HepG2 (cell line): ENCODE results near the gene HDDC2.

Source experiments
- DNMT3B ChIP-seq: conservative IDR thresholded peaks from 2 replicates; pipeline ENCODE4 v1.6.1; 2016; ENCODE audit warnings: missing biosample characterization, control low read depth
- KLF11 ChIP-seq: IDR thresholded peaks from 2 replicates; pipeline ENCODE4 v1.6.1; 2016; ENCODE audit warnings: missing compliant biosample characterization
- NBN ChIP-seq: fragments of 450-650 bp; conservative IDR thresholded peaks from 2 replicates; pipeline ENCODE4 v1.6.1; 2017
- NCOA2 ChIP-seq: sonication (generic); formaldehyde crosslinking; IDR thresholded peaks from 2 replicates; pipeline ENCODE4 v1.8.0; 2022; ENCODE audit warnings: inconsistent platforms
- POLR2A ChIP-seq, 2 experiments: IDR thresholded peaks; 2 replicates each; pipeline ENCODE4 v1.6.1; 2011; ENCODE audit warnings: low read depth in 2 of 2, low read length in 2 of 2, mild to moderate bottlenecking in 1 of 2, moderate library complexity in 1 of 2; ENCODE audit not compliant: insufficient read depth in 1 of 2
- PRDM10 ChIP-seq: sonication (generic); formaldehyde crosslinking; IDR thresholded peaks from 2 replicates; pipeline ENCODE4 v1.4.0; 2020; ENCODE audit warnings: low read depth, missing genetic modification reagents
- SAFB2 ChIP-seq: sonication (generic); formaldehyde crosslinking; IDR thresholded peaks from 2 replicates; pipeline ENCODE4 v1.5.1; 2020; ENCODE audit warnings: missing genetic modification reagents, low read depth, mild to moderate bottlenecking, borderline replicate concordance
- ZNF460 ChIP-seq: sonication (generic); formaldehyde crosslinking; IDR thresholded peaks from 2 replicates; pipeline ENCODE4 v1.5.1; 2020; ENCODE audit warnings: missing genetic modification reagents, mild to moderate bottlenecking, borderline replicate concordance
- TF ChIP-seq, protein P1 (sequence below): sonication (generic); formaldehyde crosslinking; IDR thresholded peaks from 2 replicates; pipeline ENCODE4 v1.8.1; 2022; ENCODE audit warnings: low read depth, mild to moderate bottlenecking, missing genetic modification reagents
- TF ChIP-seq, protein P2 (sequence below): sonication (generic); formaldehyde crosslinking; IDR thresholded peaks from 2 replicates; pipeline ENCODE4 v1.5.0; 2020; ENCODE audit warnings: mild to moderate bottlenecking, missing genetic modification reagents, moderate library complexity
- TF ChIP-seq, protein P3 (sequence below): IDR thresholded peaks from 2 replicates; pipeline ENCODE4 v1.6.1; 2016; ENCODE audit warnings: low read depth, missing genetic modification reagents, missing compliant biosample characterization
- TF ChIP-seq, protein P4 (sequence below), 2 experiments: IDR thresholded peaks; 2 replicates each; pipeline ENCODE4 v1.6.1; 2011 to 2012; ENCODE audit warnings: low read length in 2 of 2, borderline replicate concordance in 1 of 2, low read depth in 1 of 2, mild to moderate bottlenecking in 1 of 2, moderate library complexity in 1 of 2

DNA sequence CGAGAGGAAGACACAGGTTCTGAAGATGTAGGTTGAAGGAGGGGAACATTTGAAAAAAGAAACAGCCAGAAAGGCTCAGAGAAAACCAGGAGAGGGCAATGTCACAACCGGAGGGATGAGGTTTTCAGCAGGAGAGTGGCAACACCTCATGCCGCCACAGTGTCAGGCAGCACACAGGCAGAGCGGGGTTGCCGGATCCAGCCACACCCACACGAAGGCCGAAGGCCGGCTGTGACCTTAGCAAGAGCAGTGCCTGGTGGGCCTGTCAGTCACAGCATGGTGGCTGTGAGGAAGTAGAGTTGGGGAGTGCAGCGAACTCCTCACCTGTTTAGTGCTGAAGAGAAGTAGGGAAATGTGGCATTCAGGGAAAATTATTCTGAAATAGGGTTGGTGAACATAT lies 14.0 kb downstream of the HDDC2 start:
- TF ChIP-seq, protein P1, sequence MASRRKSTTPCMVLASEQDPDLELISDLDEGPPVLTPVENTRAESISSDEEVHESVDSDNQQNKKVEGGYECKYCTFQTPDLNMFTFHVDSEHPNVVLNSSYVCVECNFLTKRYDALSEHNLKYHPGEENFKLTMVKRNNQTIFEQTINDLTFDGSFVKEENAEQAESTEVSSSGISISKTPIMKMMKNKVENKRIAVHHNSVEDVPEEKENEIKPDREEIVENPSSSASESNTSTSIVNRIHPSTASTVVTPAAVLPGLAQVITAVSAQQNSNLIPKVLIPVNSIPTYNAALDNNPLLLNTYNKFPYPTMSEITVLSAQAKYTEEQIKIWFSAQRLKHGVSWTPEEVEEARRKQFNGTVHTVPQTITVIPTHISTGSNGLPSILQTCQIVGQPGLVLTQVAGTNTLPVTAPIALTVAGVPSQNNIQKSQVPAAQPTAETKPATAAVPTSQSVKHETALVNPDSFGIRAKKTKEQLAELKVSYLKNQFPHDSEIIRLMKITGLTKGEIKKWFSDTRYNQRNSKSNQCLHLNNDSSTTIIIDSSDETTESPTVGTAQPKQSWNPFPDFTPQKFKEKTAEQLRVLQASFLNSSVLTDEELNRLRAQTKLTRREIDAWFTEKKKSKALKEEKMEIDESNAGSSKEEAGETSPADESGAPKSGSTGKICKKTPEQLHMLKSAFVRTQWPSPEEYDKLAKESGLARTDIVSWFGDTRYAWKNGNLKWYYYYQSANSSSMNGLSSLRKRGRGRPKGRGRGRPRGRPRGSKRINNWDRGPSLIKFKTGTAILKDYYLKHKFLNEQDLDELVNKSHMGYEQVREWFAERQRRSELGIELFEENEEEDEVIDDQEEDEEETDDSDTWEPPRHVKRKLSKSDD = no peak
- TF ChIP-seq NBN (no peak), ZNF460 (no peak), PRDM10 (CRISPR knock-in tag) (no peak), DNMT3B (no peak), NCOA2 (CRISPR knock-in tag) (no peak), POLR2A (IDR thresholded peaks at IDR 0.05; ENCODE audit: insufficient read depth in 1 of 2, low read depth in 2 of 2, low read length in 2 of 2) (no peak), SAFB2 (no peak), KLF11 (CRISPR knock-in tag) (no peak)
- TF ChIP-seq, protein P2, sequence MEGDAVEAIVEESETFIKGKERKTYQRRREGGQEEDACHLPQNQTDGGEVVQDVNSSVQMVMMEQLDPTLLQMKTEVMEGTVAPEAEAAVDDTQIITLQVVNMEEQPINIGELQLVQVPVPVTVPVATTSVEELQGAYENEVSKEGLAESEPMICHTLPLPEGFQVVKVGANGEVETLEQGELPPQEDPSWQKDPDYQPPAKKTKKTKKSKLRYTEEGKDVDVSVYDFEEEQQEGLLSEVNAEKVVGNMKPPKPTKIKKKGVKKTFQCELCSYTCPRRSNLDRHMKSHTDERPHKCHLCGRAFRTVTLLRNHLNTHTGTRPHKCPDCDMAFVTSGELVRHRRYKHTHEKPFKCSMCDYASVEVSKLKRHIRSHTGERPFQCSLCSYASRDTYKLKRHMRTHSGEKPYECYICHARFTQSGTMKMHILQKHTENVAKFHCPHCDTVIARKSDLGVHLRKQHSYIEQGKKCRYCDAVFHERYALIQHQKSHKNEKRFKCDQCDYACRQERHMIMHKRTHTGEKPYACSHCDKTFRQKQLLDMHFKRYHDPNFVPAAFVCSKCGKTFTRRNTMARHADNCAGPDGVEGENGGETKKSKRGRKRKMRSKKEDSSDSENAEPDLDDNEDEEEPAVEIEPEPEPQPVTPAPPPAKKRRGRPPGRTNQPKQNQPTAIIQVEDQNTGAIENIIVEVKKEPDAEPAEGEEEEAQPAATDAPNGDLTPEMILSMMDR = no peak
- TF ChIP-seq, protein P3, sequence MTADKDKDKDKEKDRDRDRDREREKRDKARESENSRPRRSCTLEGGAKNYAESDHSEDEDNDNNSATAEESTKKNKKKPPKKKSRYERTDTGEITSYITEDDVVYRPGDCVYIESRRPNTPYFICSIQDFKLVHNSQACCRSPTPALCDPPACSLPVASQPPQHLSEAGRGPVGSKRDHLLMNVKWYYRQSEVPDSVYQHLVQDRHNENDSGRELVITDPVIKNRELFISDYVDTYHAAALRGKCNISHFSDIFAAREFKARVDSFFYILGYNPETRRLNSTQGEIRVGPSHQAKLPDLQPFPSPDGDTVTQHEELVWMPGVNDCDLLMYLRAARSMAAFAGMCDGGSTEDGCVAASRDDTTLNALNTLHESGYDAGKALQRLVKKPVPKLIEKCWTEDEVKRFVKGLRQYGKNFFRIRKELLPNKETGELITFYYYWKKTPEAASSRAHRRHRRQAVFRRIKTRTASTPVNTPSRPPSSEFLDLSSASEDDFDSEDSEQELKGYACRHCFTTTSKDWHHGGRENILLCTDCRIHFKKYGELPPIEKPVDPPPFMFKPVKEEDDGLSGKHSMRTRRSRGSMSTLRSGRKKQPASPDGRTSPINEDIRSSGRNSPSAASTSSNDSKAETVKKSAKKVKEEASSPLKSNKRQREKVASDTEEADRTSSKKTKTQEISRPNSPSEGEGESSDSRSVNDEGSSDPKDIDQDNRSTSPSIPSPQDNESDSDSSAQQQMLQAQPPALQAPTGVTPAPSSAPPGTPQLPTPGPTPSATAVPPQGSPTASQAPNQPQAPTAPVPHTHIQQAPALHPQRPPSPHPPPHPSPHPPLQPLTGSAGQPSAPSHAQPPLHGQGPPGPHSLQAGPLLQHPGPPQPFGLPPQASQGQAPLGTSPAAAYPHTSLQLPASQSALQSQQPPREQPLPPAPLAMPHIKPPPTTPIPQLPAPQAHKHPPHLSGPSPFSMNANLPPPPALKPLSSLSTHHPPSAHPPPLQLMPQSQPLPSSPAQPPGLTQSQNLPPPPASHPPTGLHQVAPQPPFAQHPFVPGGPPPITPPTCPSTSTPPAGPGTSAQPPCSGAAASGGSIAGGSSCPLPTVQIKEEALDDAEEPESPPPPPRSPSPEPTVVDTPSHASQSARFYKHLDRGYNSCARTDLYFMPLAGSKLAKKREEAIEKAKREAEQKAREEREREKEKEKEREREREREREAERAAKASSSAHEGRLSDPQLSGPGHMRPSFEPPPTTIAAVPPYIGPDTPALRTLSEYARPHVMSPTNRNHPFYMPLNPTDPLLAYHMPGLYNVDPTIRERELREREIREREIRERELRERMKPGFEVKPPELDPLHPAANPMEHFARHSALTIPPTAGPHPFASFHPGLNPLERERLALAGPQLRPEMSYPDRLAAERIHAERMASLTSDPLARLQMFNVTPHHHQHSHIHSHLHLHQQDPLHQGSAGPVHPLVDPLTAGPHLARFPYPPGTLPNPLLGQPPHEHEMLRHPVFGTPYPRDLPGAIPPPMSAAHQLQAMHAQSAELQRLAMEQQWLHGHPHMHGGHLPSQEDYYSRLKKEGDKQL (CRISPR knock-in tag) = no peak
- TF ChIP-seq, protein P4, sequence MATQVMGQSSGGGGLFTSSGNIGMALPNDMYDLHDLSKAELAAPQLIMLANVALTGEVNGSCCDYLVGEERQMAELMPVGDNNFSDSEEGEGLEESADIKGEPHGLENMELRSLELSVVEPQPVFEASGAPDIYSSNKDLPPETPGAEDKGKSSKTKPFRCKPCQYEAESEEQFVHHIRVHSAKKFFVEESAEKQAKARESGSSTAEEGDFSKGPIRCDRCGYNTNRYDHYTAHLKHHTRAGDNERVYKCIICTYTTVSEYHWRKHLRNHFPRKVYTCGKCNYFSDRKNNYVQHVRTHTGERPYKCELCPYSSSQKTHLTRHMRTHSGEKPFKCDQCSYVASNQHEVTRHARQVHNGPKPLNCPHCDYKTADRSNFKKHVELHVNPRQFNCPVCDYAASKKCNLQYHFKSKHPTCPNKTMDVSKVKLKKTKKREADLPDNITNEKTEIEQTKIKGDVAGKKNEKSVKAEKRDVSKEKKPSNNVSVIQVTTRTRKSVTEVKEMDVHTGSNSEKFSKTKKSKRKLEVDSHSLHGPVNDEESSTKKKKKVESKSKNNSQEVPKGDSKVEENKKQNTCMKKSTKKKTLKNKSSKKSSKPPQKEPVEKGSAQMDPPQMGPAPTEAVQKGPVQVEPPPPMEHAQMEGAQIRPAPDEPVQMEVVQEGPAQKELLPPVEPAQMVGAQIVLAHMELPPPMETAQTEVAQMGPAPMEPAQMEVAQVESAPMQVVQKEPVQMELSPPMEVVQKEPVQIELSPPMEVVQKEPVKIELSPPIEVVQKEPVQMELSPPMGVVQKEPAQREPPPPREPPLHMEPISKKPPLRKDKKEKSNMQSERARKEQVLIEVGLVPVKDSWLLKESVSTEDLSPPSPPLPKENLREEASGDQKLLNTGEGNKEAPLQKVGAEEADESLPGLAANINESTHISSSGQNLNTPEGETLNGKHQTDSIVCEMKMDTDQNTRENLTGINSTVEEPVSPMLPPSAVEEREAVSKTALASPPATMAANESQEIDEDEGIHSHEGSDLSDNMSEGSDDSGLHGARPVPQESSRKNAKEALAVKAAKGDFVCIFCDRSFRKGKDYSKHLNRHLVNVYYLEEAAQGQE (IDR thresholded peaks at IDR 0.05; ENCODE audit: borderline replicate concordance in 1 of 2, low read depth in 1 of 2, low read length in 2 of 2) = no peak
